Measurements from ENCODE around the gene AGAP1.

- TF ChIP-seq, protein P1, sequence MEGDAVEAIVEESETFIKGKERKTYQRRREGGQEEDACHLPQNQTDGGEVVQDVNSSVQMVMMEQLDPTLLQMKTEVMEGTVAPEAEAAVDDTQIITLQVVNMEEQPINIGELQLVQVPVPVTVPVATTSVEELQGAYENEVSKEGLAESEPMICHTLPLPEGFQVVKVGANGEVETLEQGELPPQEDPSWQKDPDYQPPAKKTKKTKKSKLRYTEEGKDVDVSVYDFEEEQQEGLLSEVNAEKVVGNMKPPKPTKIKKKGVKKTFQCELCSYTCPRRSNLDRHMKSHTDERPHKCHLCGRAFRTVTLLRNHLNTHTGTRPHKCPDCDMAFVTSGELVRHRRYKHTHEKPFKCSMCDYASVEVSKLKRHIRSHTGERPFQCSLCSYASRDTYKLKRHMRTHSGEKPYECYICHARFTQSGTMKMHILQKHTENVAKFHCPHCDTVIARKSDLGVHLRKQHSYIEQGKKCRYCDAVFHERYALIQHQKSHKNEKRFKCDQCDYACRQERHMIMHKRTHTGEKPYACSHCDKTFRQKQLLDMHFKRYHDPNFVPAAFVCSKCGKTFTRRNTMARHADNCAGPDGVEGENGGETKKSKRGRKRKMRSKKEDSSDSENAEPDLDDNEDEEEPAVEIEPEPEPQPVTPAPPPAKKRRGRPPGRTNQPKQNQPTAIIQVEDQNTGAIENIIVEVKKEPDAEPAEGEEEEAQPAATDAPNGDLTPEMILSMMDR (IDR thresholded peaks at IDR 0.05) = no peak
- no peak for TF ChIP-seq EZH2 (IDR thresholded peaks at IDR 0.05)
- no peak for TF ChIP-seq EZH2phosphoT487 (IDR thresholded peaks at IDR 0.05)
Measured at GRCh38 chr2:235904585-235904931, 410.7 kb downstream of the AGAP1 start.

All from neural progenitor cell (in vitro differentiated cells).